Dendritic cell treated with granulocyte-macrophage colony-stimulating factor and Interleukin-4, amounts not matched to agents 40 ng/mL and 50 ng/mL, for 4 days (primary cell): ENCODE measurements around the gene KLB.

Experiments used
- H3K27ac Mint-ChIP-seq: one replicate; pipeline ENCODE4 v1.8.0; 2022; ENCODE audit warnings: mild to moderate bottlenecking, mixed read lengths
- H3K27me3 Mint-ChIP-seq: one replicate; pipeline ENCODE4 v1.8.0; 2022; ENCODE audit warnings: mild to moderate bottlenecking, mixed read lengths
- H3K36me3 Mint-ChIP-seq: one replicate; pipeline ENCODE4 v1.8.0; 2022; ENCODE audit warnings: low read depth, mixed read lengths
- H3K4me1 Mint-ChIP-seq: one replicate; pipeline ENCODE4 v1.8.0; 2022; ENCODE audit warnings: low read depth, mixed read lengths
- H3K4me3 Mint-ChIP-seq: one replicate; pipeline ENCODE4 v1.8.0; 2022; ENCODE audit warnings: mild to moderate bottlenecking, moderate library complexity, mixed read lengths
- H3K9me3 Mint-ChIP-seq: one replicate; pipeline ENCODE4 v1.8.0; 2022; ENCODE audit warnings: mixed read lengths
- intact Hi-C: fragments of 100-400 bp; cut with micrococcal nuclease; formaldehyde crosslinking; loops from one replicate; pipeline ENCODE4 v1.15.0; 2022

The KLB gene

DNA sequence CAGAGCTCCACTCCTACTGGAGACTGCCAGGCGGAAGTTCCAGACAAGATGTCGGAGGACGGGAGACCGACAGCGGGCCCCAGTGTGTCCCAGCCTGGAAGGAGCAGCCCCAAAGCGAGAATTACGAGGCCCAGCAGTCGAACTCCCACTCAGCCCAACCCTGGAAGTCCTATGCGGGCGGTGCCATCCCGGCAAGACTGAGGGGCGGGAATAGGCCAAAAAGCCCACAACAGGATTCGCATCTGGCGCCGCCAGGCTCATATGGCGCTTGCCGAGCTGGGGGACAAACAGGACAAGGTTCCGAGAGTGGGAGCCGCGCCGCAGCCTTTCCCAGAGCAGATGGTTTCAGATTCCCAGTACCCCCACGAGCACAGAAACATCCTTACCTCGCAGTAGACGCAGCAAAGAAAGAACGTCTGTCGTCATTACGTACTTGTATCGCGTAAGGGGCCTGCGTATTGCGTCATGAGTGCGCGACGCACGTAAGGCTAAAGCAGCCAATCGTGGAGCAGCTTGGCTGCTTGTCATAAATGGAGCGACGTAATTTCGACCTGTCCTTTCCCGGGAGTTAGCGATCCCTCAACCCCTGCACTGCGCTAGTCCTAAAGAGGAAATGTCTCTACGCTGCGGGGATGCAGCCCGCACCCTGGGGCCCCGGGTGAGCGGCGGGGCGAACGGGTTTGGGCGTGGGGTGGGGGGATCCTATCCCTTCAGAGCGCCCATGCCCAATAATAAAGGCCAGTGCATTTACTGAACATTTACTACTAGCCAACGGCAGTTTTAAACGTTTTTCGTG is 52.0 kb downstream of the KLB start, which contains the start of the genes LIAS and RPL9:
LIAS (plus strand) TSS at position 552 of the 796 bp plus-strand sequence; CDS start at position 614, 62 bp downstream.
RPL9 (minus strand) TSS at position 418 of the 796 bp plus-strand sequence. CDS start 483 bp downstream, outside the sequence.
- H3K36me3 Mint-ChIP-seq = peaks cover 67% of the 10 kb centered on the region

DNA sequence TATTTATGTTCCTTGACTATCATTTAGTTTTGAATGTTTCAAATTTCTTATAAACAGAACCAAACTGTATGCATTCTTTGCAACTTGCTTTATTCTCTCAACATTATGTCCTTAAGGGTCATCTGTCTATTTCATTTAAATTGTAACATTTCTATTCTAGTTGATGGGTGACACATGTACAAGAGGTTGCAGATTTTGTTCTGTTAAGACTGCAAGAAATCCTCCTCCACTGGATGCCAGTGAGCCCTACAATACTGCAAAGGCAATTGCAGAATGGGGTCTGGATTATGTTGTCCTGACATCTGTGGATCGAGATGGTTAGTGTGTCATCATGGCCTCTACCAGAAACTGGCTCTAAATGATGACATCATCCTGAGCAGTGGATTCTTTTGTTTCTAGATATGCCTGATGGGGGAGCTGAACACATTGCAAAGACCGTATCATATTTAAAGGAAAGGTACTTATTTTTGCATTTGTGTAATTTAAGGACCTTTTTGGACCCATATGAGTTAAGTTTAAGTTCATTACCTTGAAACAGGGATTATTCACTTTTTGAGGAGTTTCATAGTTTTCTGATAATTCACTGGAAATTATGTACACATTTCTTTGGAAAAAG is 58.3 kb downstream of the KLB start:
- Mint-ChIP-seq H3K27ac (no peak overlapping the region), H3K4me3 (no peak overlapping the region), H3K27me3 (no peaks in the 10 kb centered on the region), H3K36me3 (peaks cover 55% of the 10 kb centered on the region), H3K9me3 (no peaks in the 10 kb centered on the region), H3K4me1 (peaks cover 5% of the 10 kb centered on the region)
- intact Hi-C loops = no loop called here

More for the DNA sequence above, 52.0 kb downstream of the KLB start, which contains the start of the genes LIAS and RPL9:
- intact Hi-C loops = loop anchor here (2.0 to 5.0 kb wide), 3 partner anchors 69 to 179 kb away; partner anchors contain the start of genes RFC1, SMIM14 and UGDH
- Mint-ChIP-seq H3K9me3 (no peaks in the 10 kb centered on the region), H3K27me3 (no peaks in the 10 kb centered on the region), H3K27ac (peak within 1 kb of the TSS; percentile 99), H3K4me1 (peaks cover 15% of the 10 kb centered on the region), H3K4me3 (peak within 1 kb of the TSS; percentile 94)

DNA sequence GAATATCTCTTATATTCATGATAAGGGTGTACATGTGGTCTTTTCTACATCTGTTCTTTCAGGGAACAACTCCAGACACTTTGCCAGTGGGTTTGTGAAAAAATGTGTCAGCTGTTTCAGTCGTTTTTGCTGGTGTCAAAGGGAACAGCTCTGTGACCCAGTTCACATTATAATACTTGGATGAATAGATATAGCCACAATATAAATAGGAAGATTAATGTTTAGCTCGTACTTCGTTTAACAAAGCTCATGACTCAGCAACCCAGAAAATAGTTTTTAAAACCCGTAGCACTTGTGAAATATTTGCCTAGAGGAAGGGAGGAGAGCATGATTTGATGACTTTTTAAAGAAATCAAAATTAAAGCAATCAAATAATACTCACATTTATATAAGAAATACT is 60.0 kb downstream of the KLB start:
- intact Hi-C loops = no loop called here
- H3K4me3 Mint-ChIP-seq = no peak overlapping the region
- no peak overlapping the region for H3K27ac Mint-ChIP-seq
- no peaks in the 10 kb centered on the region for H3K27me3 Mint-ChIP-seq
- H3K36me3 Mint-ChIP-seq = peaks cover 52% of the 10 kb centered on the region
- peaks cover 6% of the 10 kb centered on the region for H3K4me1 Mint-ChIP-seq
- H3K9me3 Mint-ChIP-seq = no peaks in the 10 kb centered on the region

DNA sequence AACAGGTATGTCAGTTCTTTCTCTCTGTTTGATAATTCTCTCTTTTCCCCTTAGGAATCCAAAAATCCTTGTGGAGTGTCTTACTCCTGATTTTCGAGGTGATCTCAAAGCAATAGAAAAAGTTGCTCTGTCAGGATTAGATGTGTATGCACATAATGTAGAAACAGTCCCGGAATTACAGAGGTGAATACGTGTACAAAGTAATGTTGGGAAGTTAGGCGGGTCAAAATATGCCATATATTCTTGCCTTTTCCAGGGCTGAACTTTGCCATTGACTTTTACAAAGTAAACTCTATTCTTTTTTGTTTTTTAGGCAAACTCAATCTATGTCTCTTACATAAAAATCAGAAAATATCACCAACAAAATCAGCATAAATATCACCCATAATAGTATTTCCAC is 60.7 kb downstream of the KLB start:
- intact Hi-C loops = no loop called here
- peaks cover 6% of the 10 kb centered on the region for H3K4me1 Mint-ChIP-seq
- H3K9me3 Mint-ChIP-seq = no peaks in the 10 kb centered on the region
- H3K27me3 Mint-ChIP-seq = no peaks in the 10 kb centered on the region
- no peak overlapping the region for H3K27ac Mint-ChIP-seq
- H3K36me3 Mint-ChIP-seq = peaks cover 58% of the 10 kb centered on the region
- no peak overlapping the region for H3K4me3 Mint-ChIP-seq

DNA sequence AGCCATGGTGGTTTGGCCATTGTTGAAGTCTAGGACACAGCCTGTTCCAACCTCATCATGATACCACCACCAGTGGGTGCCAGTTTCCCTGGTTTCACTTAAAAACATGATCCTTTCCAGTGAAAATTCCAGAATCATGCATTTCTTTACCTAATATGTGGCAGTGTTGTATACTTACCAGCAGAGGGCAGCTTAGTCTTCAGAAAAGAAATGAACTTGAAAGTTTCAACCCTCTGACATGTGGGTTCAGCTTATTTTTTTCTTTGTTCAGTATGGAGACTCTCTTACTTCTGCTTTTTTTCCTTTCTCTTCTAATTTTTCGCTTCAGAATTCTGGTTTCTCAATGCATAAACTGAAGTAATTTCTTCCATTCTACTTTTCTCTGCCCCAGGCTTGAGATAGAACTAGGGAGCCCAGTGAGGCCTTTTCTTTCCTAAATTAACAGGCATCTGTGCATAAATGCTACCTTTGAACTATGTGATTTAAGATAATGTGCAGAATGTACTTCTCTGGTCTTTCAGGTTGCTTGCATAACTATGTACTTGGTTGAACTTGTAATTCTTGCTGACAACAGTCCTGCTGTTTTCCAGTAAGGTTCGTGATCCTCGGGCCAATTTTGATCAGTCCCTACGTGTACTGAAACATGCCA is 62.8 kb downstream of the KLB start:
- peak overlapping the region; percentile 60 for H3K4me3 Mint-ChIP-seq
- no peaks in the 10 kb centered on the region for H3K27me3 Mint-ChIP-seq
- H3K9me3 Mint-ChIP-seq = no peaks in the 10 kb centered on the region
- peaks cover 6% of the 10 kb centered on the region for H3K4me1 Mint-ChIP-seq
- intact Hi-C loops = loop anchor here (1.0 to 2.0 kb wide), 2 partner anchors 191 to 507 kb away; no protein-coding TSS in a partner anchor
- H3K36me3 Mint-ChIP-seq = peaks cover 48% of the 10 kb centered on the region
- H3K27ac Mint-ChIP-seq = peak overlapping the region; percentile 87

DNA sequence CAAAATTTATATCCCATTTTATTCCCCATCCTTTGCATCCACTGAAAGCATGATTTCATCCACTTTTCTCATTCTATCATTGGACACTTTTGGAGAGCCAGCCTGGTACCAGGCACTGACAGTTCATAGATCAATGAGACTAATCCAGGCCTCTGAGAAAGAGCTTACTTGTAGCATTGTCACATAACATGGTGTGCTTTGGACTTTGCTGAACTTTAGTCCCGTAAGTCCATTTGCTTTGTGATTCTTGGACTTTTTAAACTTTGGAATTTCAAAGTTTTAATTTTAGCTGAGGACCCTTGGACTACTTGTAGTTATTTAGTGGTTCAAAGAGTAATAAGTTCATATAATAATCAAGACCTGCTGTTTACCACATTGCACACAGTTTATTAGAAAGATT is 63.7 kb downstream of the KLB start:
- Mint-ChIP-seq H3K27me3 (no peaks in the 10 kb centered on the region), H3K27ac (no peak overlapping the region), H3K36me3 (peaks cover 40% of the 10 kb centered on the region), H3K9me3 (no peaks in the 10 kb centered on the region), H3K4me1 (peaks cover 6% of the 10 kb centered on the region), H3K4me3 (no peak overlapping the region)
- intact Hi-C loops = no loop called here

DNA sequence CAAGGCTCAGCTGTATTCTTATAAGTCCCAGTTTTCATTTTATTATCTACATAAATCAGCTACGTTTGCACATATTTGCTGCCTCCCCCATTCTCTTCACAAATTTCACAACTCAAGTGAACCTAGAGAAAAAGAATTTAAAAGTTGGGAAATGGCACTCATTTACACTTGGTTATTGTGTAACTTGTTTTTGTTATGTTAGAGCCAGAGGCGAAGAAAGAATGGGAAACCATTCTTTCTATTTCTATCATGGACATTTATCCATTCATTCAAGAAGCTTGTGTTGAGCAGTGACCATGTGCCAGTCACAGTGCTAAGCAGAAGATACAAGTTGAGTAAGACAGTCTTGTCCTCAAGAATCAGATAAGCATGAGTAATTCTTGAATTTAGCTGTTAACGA is 65.7 kb downstream of the KLB start:
- H3K27me3 Mint-ChIP-seq = no peaks in the 10 kb centered on the region
- H3K9me3 Mint-ChIP-seq = no peaks in the 10 kb centered on the region
- peaks cover 6% of the 10 kb centered on the region for H3K4me1 Mint-ChIP-seq
- intact Hi-C loops = no loop called here
- no peak overlapping the region for H3K27ac Mint-ChIP-seq
- H3K4me3 Mint-ChIP-seq = no peak overlapping the region
- H3K36me3 Mint-ChIP-seq = peaks cover 46% of the 10 kb centered on the region

DNA sequence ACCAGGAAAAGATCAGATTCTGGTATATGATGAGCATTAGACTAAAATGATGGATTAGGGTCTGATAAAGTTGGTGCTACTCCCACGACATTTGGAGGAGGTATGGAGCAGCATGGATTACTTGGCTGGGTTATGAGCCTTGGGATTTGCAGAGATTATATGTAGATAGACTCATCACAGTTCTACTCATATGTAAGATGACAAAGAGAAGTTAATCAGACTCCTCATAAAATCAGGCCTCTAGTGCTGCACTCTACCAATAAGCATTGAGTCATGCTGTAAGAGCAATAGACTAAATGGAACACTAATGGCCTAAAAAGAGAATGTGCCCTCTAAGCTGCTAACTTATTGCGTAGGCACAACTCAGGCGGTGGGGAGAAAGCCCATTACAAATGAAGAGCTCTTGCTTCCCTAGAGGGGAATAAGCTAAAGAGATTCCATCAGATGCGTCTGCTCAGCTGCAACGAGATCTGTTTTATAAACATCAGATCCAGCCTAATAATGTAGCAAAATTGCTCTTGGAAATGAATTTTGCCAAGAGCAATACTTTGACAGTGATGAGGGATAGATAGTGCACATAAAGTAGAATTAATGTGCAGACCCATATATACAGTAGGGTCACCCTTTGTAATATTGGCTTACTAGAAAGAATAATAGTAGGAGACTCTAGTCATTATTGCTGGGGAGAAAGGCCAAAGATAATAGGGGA is 69.6 kb downstream of the KLB start:
- H3K4me1 Mint-ChIP-seq = peaks cover 12% of the 10 kb centered on the region
- H3K4me3 Mint-ChIP-seq = no peak overlapping the region
- H3K9me3 Mint-ChIP-seq = no peaks in the 10 kb centered on the region
- H3K27ac Mint-ChIP-seq = no peak overlapping the region
- peaks cover 42% of the 10 kb centered on the region for H3K36me3 Mint-ChIP-seq
- H3K27me3 Mint-ChIP-seq = no peaks in the 10 kb centered on the region
- intact Hi-C loops = no loop called here

DNA sequence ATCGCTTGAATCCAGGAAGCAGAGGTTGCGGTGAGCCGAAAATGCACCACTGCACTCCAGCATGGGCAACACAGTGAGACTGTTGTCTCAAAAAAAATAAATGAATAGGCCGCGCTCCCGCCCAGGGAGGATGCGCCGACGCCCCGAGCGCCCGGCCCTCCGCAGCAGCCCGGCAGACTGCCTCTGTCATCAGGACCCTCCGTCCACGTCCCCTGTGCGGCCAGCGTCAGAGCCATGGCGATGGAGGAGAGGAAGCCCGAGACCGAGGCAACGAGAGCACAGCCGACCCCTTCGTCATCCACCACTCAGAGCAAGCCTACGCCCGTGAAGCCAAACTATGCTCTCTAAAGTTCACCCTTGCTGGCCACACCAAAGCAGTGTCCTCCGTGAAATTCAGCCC is 73.5 kb downstream of the KLB start:
- intact Hi-C loops = no loop called here
- peak overlapping the region; percentile 91 for H3K27ac Mint-ChIP-seq

DNA sequence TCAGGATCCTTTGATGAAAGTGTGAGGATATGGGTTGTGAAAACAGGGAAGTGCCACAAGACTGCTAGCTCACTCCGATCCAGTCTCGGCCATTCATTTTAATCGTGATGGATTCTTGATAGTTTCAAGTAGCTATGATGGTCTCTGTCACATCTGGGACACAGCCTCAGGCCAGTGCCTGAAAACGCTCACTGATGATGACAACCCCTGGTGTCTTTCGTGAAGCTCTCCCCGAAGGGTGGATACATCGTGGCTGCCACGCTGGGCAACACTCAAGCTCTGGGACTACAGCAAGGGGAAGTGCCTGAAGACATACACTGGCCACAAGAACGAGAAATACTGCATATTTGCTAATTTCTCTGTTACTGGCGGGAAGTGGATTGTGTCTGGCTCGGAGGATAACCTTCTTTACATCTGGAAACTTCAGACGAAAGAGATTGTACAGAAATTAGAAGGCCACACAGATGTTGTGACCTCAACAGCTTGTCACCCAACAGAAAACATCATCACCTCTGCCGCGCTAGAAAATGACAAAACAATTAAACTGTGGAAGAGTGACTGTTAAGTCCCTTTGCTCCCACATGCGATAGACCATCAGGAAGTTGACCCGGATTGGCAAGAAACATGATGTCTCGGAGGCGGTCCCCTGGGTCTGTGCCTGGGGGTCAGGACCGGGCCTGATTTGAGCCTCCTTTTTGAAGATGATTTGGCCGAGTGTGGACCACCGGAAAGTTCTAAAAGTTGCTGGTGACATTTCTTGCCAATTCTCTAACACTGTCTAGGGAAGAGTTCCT is 74.4 kb downstream of the KLB start:
- Mint-ChIP-seq H3K36me3 (peaks cover 20% of the 10 kb centered on the region), H3K27me3 (no peaks in the 10 kb centered on the region), H3K9me3 (no peaks in the 10 kb centered on the region), H3K4me1 (peaks cover 34% of the 10 kb centered on the region), H3K27ac (peak overlapping the region; percentile 91), H3K4me3 (peak overlapping the region; percentile 77)
- intact Hi-C loops = no loop called here

More for the DNA sequence above, 73.5 kb downstream of the KLB start:
- Mint-ChIP-seq H3K27me3 (no peaks in the 10 kb centered on the region), H3K4me1 (peaks cover 26% of the 10 kb centered on the region), H3K9me3 (no peaks in the 10 kb centered on the region), H3K4me3 (no peak overlapping the region), H3K36me3 (peaks cover 24% of the 10 kb centered on the region)

DNA sequence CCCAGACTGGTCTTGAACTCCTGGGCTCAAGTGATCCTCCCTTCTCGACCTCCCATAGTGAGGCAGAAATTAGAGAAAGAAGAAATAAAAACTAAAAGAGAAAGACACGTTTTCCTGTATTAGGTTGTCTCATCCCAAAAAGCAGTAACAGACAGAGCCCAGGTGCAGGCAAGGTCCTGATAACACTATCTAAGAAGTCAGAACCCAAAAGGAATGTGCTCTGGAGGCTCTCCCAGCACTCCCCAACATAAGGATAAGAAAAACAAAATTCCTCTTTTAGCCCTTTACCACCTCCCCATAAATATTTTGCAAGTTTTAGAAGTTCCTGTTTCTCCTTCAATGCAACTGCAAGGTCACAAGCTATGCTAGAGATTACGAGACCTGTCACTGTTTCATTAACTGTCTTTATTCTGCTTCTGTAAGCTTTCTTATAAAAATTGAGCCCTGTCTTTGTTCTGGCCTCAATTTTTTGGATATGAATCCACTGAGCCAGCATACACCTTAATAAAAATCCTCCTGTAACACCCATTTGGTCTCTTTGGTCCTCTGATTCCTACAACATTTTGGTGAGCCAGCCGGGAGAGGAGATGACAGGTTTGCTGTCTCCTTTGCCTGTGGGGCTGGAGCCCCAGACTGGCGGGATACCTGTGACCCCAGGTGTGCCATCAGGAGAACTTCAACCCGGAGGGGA is 78.0 kb downstream of the KLB start:
- Mint-ChIP-seq H3K36me3 (no peaks in the 10 kb centered on the region), H3K4me1 (peaks cover 42% of the 10 kb centered on the region), H3K27me3 (no peaks in the 10 kb centered on the region), H3K9me3 (no peaks in the 10 kb centered on the region), H3K4me3 (no peak overlapping the region), H3K27ac (peak overlapping the region; percentile 80)
- intact Hi-C loops = no loop called here

DNA sequence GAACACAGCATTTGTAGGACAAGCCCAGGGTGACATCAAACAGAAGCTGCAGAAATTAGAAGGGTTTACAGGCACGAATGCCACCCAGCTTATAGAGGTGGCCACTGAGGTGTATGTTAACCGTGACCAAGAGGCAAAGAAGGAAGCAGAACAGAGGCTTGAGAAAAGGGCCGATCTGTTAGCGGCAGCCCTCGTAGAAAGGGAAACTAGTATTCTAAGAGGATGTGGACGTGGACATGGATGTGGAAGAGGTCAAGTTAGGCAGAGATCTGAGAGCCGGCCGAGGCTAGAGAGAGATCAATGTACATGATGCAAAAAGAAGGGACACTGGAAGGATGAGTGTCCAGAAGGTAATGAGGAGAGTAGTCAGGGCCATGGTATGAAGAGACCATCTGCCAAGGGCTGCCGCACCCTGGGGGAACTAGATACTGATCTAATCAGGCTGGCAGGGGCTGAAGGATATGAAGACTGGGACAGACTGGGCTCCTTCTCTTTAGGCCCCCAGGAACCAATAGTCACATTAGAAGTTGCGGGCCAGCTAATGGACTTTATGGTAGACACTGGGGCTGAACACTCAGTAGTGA is 79.6 kb downstream of the KLB start:
- Mint-ChIP-seq H3K9me3 (no peaks in the 10 kb centered on the region), H3K4me1 (peaks cover 30% of the 10 kb centered on the region), H3K36me3 (no peaks in the 10 kb centered on the region), H3K27me3 (no peaks in the 10 kb centered on the region), H3K4me3 (peak overlapping the region; percentile 20), H3K27ac (peak overlapping the region; percentile 60)
- intact Hi-C loops = no loop called here
